Ovary (tissue), 3 donors: ENCODE results near the gene GPR180.

Experiments used
- POLR2A ChIP-seq: fragments of 450-650 bp; IDR thresholded peaks from one replicate; pipeline ENCODE4 v1.6.1; 2017; ENCODE audit warnings: antibody characterized with exemption, mild to moderate bottlenecking, moderate library complexity
- TF ChIP-seq, protein P1 (sequence below), 3 donors: fragments of 450-650 bp in 2 of 3; fragments of 200-600 bp in 1 of 3; IDR thresholded peaks; one replicate each; pipeline versions ENCODE4 v1.5.1 to v1.8.0; 2016 to 2022; ENCODE audit warnings: antibody characterized with exemption in 3 of 3, mild to moderate bottlenecking in 1 of 3
- donor health status: DM: no; HTN: no; CAD: no.

DNA sequence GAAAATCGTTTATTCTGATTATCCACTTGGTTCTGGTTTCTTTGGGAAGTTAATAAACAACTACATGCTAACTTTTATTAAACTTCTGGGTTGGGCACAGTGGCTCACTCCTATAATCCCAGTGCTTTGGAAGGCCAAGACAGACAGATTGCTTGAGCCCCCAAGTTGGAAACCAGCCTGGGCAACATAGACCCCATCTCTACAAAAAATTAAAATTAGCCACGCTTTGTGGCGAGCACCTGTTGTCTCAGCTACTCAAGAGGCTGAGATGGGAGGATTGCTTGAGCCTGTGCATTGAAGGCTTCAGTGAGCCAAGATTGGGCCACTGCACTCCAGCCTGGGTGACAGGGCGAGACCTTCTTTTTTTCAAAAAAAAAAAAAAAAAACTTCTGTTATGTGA is 21.7 kb downstream of the GPR180 start:
- TF ChIP-seq, protein P1, sequence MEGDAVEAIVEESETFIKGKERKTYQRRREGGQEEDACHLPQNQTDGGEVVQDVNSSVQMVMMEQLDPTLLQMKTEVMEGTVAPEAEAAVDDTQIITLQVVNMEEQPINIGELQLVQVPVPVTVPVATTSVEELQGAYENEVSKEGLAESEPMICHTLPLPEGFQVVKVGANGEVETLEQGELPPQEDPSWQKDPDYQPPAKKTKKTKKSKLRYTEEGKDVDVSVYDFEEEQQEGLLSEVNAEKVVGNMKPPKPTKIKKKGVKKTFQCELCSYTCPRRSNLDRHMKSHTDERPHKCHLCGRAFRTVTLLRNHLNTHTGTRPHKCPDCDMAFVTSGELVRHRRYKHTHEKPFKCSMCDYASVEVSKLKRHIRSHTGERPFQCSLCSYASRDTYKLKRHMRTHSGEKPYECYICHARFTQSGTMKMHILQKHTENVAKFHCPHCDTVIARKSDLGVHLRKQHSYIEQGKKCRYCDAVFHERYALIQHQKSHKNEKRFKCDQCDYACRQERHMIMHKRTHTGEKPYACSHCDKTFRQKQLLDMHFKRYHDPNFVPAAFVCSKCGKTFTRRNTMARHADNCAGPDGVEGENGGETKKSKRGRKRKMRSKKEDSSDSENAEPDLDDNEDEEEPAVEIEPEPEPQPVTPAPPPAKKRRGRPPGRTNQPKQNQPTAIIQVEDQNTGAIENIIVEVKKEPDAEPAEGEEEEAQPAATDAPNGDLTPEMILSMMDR (IDR thresholded peaks at IDR 0.05), result no peak
- no peak for TF ChIP-seq POLR2A
